IgD-negative memory B cell (primary cell): Measurements from ENCODE around the gene ADARB2. TPM values are rescaled to one million over a fixed set of nuclear protein-coding genes. Genes with fewer than 3 reads are reported as not detected.

ENCODE experiments used
- H3K27ac Mint-ChIP-seq, 3 donors: one replicate each; pipeline ENCODE4 v1.8.0; 2020 to 2022; ENCODE audit warnings: mild to moderate bottlenecking in 3 of 3, mixed read lengths in 3 of 3, moderate library complexity in 1 of 3
- H3K27me3 Mint-ChIP-seq: one replicate; pipeline ENCODE4 v1.8.0; 2021; ENCODE audit warnings: mixed read lengths
- H3K36me3 Mint-ChIP-seq: one replicate; pipeline ENCODE4 v1.8.0; 2020; ENCODE audit warnings: mild to moderate bottlenecking, mixed read lengths
- H3K4me1 Mint-ChIP-seq, 3 donors: one replicate each; pipeline ENCODE4 v1.8.0; 2020 to 2022; ENCODE audit warnings: mixed read lengths in 3 of 3, mild to moderate bottlenecking in 1 of 3
- H3K4me3 Mint-ChIP-seq, 4 donors: one replicate each; pipeline ENCODE4 v1.8.0; 2020 to 2022; ENCODE audit warnings: mild to moderate bottlenecking in 4 of 4, mixed read lengths in 4 of 4, moderate library complexity in 3 of 4
- H3K9me3 Mint-ChIP-seq, 3 donors: one replicate each; pipeline ENCODE4 v1.8.0; 2020 to 2021; ENCODE audit warnings: mixed read lengths in 3 of 3, mild to moderate bottlenecking in 1 of 3
- polyA plus RNA-seq: library from polyadenylated mRNA; unstranded; fragments of 300-500 nt; fragmentation: Illumina TruSeq; gene quantifications from one replicate; pipeline ENCODE4 v1.2.3, GENCODE V29; 2021

Gene ADARB2
- polyA plus RNA-seq, 1 donor from 2014 or later: not detected

DNA sequence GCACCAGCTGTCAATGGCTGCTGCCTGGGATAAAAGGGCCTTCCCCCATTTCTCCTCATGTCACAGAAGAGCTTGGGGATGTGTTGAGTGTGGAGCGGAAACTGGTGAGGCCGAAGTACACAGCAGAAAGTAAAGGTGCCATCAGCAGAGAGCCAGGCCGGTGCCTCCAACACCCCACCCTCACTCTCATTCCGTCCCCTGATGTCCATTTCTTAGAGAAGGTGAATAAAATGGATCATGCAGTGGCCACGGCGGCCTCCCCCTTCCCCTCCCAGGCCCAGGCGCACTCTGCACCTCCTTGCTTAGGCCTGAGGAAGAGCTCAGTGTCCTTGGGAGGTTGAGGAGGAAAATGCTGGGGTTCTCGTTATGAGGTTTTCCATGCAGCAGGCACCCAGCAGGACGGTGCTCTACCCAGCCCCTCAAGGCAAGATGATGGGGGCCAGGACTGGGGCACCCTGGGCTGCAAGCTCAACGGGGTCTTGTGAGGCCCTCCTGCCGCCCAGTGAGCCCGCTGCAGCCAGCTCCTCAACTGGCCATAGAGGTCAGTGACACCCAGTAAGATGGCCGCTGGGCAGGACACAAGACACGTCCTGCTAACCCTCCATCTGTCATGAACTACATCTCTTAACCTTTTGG lies 163.9 kb downstream of the ADARB2 start:
- Mint-ChIP-seq H3K9me3 (peaks cover 0 to 2% (median 0%) of the 10 kb centered on the region in 3 donors), H3K27me3 (peaks cover 13% of the 10 kb centered on the region), H3K36me3 (peaks cover 1% of the 10 kb centered on the region), H3K4me3 (peak overlapping the region in 1 of 4 donors; percentile 49), H3K4me1 (peaks cover 10 to 20% (median 17%) of the 10 kb centered on the region in 3 donors), H3K27ac (no peak overlapping the region)

DNA sequence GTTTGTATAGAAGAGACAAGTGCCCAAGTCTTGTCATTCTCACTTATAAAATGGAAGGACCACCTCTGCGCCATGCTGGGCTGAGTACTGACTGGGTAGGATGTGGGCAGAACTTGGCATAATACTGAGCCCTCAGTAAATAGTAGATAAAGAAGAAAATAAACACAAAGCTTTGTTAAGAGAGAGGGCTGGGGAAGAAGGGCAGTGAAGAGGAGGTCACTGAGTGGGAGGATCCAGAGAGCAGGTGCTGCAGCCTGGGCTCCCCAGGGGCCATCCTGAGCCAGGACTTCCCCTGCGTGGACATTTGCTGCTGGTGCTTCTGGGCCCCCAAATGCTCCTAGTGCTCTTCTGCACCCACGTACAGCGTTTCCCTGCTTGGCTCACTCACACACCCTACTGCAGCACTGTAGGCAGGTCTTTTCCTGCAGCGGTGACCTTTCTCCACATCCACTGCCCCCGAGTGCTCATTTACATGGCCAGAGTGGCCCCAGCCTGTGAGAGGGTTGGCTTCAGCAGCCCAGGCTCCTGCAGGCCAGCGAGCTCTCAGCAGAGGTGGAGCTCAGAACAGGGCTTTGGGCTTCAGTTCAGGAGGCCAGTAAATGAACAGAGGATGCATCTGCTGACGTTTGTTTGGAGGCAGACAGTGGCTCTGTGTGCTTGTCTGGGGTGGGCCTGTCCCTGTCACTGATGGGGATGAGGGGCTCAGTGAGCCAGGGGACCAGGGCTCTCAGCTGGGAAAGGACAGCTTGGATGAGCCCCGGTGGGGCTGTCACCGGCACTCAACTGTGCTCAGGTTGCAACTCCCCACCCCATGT lies 164.6 kb downstream of the ADARB2 start:
- Mint-ChIP-seq H3K4me1 (peaks cover 9 to 17% (median 14%) of the 10 kb centered on the region in 3 donors), H3K9me3 (peaks cover 0 to 2% (median 0%) of the 10 kb centered on the region in 3 donors), H3K36me3 (peaks cover 1% of the 10 kb centered on the region), H3K27ac (peak overlapping the region in 1 of 3 donors; percentile 18), H3K4me3 (peak overlapping the region in 1 of 4 donors; percentile 49), H3K27me3 (peaks cover 14% of the 10 kb centered on the region)

DNA sequence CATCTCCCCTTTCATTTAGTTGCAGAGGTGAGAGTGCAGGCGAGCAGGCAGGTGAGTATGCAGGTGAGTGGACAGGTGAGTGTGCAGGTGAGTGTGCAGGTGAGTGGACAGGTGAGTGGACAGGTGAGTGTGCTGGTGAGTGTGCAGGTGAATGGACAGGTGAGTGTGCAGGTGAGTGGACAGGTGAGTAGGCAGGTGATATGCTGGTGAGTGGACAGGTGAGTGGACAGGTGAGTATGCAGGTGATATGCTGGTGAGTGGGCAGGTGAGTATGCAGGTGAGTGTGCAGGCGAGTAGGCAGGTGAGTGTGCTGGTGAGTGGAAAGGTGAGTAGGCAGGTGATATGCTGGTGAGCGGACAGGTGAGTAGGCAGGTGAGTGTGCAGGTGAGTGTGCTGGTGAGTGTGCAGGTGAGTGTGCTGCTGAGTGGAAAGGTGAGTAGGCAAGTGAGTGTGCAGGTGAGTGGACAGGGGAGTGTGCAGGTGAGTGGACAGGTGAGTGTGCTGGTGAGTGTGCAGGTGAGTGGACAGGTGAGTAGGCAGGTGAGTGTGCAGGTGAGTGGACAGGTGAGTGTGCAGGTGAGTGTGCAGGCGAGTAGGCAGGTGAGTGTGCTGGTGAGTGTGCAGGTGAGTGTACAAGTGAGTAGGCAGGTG lies 165.6 kb downstream of the ADARB2 start:
- H3K27me3 Mint-ChIP-seq: peaks cover 17% of the 10 kb centered on the region
- H3K36me3 Mint-ChIP-seq: peaks cover 1% of the 10 kb centered on the region
- H3K27ac Mint-ChIP-seq: no peak overlapping the region
- H3K4me3 Mint-ChIP-seq: no peak overlapping the region
- peaks cover 0 to 2% (median 0%) of the 10 kb centered on the region in 3 donors for H3K9me3 Mint-ChIP-seq
- peaks cover 5 to 10% (median 7%) of the 10 kb centered on the region in 3 donors for H3K4me1 Mint-ChIP-seq

DNA sequence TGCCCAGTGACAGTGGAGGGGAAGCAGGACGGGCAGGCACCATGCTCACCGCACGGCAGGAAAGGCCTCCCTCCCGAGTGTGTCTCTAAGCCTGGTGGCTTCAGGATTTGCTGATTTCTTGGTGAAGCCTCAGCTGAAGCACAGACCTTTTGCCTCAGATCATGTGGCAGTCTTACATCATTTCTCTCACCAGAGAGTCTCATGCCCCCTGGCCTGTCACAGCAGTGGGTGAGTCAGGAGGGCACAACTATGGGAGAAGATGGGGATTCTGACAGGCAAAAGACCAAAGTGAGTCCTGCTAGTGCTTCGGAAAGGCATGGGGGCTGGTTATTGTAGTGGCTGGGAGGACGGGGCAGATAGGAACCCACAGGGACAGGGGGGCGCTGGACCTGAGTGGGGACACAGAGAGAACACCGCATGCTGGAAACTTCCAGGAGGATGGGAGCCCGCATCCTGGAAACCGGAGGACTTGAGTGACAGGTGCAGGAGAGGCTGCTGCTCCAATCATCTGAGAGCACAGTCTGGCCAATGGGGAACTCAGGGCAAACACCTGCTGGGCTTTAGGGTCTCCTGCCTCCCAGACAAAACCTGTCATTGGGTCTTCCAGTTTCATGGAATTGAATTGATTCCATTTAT lies 166.8 kb downstream of the ADARB2 start:
- peaks cover 1% of the 10 kb centered on the region for H3K36me3 Mint-ChIP-seq
- peaks cover 0 to 2% (median 0%) of the 10 kb centered on the region in 3 donors for H3K9me3 Mint-ChIP-seq
- peaks cover 15% of the 10 kb centered on the region for H3K27me3 Mint-ChIP-seq
- no peak overlapping the region for H3K4me3 Mint-ChIP-seq
- no peak overlapping the region for H3K27ac Mint-ChIP-seq
- peaks cover 3 to 6% (median 5%) of the 10 kb centered on the region in 3 donors for H3K4me1 Mint-ChIP-seq

DNA sequence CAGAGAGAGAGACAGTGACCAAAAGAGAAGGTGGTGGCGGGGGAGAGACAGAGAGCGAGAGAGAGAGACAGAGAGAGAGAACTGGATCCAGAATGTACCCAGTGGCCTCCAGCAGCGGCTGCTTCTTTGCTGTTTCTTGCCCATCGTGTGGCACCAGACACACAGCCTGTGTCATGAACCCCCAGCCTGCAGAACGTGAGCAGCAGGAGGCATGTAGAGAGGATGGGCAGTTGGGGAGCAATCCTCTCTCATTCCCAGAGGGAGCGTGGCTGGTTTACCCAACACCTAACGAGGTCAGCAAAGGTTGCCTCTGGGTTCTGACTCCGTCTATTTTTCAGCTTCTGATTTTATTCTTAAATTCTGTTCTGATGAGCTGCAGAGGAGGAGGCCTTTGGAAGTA lies 168.1 kb downstream of the ADARB2 start:
- Mint-ChIP-seq H3K27ac (no peak overlapping the region), H3K27me3 (peaks cover 19% of the 10 kb centered on the region), H3K36me3 (peaks cover 1% of the 10 kb centered on the region), H3K9me3 (peaks cover 0 to 2% (median 0%) of the 10 kb centered on the region in 3 donors), H3K4me3 (no peak overlapping the region), H3K4me1 (peaks cover 0 to 5% (median 2%) of the 10 kb centered on the region in 3 donors)

DNA sequence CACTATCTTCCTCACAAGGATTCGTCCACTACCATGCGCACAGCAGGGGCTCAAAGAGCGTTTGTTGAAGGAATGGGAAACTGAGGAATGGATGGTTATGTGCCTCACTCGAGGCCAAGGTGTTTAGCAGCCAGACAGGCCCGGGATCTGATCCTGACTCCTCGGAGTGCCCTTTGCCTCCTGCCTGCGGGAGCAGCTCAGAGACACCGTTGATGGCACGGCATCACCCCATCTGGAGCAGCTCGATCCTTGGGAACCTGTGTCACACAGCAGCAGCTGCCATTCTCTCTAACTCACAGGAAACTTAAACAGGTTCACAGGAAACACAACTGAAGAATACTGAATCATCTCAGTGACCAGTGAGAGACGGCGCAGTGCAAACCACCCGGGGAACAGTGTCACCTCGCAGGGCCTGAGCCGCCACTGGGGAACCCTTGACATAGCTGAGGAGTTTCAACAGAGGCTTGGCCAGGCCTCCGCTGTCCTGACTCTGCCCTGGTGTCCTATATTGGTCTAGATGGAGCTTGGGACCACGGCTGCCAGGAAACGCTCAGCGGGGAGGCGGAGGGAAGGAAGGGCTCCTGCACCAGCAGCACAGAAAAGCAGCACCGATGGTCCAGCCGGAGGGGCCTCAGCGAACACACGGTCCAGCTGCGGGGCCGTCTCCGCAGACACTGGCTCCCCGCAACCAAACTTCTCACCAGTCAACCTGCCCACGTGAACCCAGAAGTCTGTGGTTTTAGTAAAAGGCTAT lies 169.4 kb downstream of the ADARB2 start:
- Mint-ChIP-seq H3K27me3 (peaks cover 19% of the 10 kb centered on the region), H3K36me3 (peaks cover 1% of the 10 kb centered on the region), H3K4me1 (peaks cover 0 to 5% (median 4%) of the 10 kb centered on the region in 3 donors), H3K4me3 (no peak overlapping the region), H3K9me3 (peaks cover 0 to 2% (median 0%) of the 10 kb centered on the region in 3 donors), H3K27ac (peak overlapping the region in 1 of 3 donors; percentile 81)

DNA sequence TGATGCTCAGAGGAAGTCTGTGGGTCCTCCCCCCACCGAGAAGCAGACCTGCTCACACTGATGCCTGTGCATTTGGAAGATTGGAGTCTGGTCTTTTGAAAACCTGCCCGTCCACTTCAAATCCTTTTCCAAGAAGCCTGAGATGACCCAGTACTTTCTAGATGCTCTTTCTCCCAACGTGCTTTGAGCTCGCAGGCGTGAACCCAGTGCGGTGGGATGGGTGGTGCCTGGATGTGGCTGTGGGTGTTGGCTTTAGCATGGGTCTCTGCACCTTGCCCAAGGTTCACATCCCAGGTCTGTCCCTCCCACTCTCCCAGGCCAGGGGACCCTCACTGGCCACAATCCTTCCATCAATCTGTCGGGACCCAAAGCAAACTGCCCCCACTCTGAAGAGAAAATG lies 170.2 kb downstream of the ADARB2 start:
- Mint-ChIP-seq H3K27ac (no peak overlapping the region), H3K36me3 (peaks cover 1% of the 10 kb centered on the region), H3K4me3 (no peak overlapping the region), H3K4me1 (peaks cover 0 to 7% (median 3%) of the 10 kb centered on the region in 3 donors), H3K9me3 (peaks cover 0 to 2% (median 0%) of the 10 kb centered on the region in 3 donors), H3K27me3 (peaks cover 16% of the 10 kb centered on the region)

DNA sequence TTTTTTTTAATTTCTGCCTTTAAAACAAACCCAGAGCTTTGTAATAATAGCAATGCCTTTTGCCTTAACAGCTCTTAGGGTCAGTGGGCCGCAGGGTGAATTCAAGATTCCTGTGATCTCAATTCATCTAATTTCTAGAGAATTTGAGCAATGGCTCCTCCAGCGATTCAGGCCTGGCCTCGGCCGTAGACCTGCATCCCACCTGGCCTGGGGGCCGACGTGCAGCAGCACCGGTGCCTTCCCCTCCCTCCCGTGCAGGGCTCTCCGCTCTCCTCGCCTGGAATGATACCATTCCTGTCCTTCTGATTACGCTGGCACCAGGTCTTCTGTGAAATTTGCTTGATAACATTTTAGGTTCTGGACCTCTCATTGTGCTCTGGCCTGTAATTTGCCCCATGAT lies 172.5 kb downstream of the ADARB2 start:
- no peak overlapping the region for H3K27ac Mint-ChIP-seq
- no peaks in the 10 kb centered on the region for H3K36me3 Mint-ChIP-seq
- peaks cover 6 to 8% (median 7%) of the 10 kb centered on the region in 3 donors for H3K4me1 Mint-ChIP-seq
- peaks cover 16% of the 10 kb centered on the region for H3K27me3 Mint-ChIP-seq
- no peak overlapping the region for H3K4me3 Mint-ChIP-seq
- no peaks in the 10 kb centered on the region for H3K9me3 Mint-ChIP-seq

DNA sequence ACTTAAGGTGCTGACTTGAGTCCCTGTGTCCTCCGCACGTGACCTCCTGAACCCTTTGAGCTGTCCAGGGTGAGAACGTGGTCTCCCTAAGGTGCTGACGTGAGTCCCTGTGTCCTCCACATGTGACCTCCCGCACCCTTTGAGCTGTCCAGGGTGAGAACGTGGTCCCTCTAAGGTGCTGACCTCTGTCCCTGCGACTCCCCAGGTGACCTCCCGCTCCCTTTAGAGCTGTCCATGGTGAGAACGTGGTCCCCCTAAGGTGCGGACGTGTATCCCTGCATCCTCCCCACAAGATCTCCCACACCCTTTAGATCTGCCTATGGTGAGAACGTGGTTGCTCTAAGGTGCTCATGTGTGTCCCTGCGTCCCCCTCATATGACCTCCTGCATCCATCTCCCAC lies 174.3 kb downstream of the ADARB2 start:
- Mint-ChIP-seq H3K27ac (no peak overlapping the region), H3K4me3 (no peak overlapping the region), H3K27me3 (peaks cover 16% of the 10 kb centered on the region), H3K36me3 (peaks cover 2% of the 10 kb centered on the region), H3K9me3 (no peaks in the 10 kb centered on the region), H3K4me1 (peaks cover 6 to 11% (median 7%) of the 10 kb centered on the region in 3 donors)

DNA sequence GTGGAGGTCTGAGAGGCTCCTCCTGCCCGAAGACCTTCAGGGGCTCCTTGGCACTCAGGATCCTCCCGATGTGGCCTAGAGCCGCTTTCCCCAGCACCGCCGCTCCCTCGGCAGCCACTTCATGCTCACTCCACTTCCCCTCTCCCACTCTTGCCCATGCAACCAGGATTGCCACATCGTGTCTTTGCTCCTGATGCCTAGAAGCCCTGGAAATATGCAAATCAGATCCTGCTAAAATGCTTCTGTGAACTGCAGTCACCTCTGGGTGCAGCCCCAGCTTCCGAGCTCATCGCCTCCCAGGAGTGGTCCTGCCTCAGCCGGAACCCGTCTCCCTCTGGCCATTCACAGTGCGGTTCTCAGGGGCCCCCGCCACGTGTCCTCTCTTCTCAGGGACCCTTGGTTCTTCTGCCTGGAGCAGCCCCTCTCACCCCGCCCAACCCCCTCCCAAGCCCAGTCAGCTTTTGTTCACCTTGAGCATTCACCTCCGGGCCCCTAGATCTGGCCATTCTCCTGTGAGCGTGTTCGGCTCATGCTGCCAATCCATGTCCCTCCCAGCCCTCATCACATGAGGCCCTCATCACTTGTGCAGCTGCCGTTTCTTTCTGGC lies 175.5 kb downstream of the ADARB2 start:
- Mint-ChIP-seq H3K27ac (peak overlapping the region in 1 of 3 donors; percentile 76), H3K4me3 (peak overlapping the region in 1 of 4 donors; percentile 65), H3K9me3 (peaks cover 0 to 2% (median 0%) of the 10 kb centered on the region in 3 donors), H3K27me3 (peaks cover 19% of the 10 kb centered on the region), H3K4me1 (peaks cover 6 to 11% (median 7%) of the 10 kb centered on the region in 3 donors), H3K36me3 (peaks cover 2% of the 10 kb centered on the region)

DNA sequence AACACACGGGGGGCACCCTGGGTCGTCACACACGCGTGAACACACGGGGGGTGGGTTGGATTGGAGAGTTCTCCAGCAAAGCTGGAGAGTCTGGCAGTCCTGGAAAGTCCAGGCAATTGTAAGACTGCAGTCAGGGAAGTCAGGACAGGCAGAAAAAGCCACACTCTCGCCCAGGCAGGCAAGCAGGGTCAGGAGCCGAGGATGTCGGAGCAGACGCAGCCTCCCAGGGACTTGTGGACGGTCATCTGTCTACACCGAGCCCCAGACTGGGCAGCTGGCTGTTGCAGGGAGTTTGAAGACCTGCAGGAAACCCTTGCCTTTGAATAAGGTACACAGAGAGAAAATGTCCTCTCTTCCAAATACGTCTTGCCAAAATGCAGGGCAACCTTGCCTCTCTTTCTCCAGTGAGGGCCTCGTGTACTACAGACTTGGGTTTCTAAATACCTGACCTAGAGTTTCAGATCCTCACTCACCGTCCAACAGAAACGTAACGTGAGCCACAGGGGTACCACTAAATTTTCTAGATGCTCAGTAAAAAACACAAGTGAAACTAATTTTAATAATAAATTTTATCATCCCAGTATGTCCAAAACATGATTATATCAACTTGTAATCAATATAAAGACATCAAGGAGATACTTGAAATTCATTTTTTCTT lies 176.7 kb downstream of the ADARB2 start:
- Mint-ChIP-seq H3K4me1 (peaks cover 3 to 11% (median 7%) of the 10 kb centered on the region in 3 donors), H3K36me3 (peaks cover 2% of the 10 kb centered on the region), H3K27ac (no peak overlapping the region), H3K27me3 (peaks cover 19% of the 10 kb centered on the region), H3K9me3 (peaks cover 0 to 2% (median 0%) of the 10 kb centered on the region in 3 donors), H3K4me3 (no peak overlapping the region)

DNA sequence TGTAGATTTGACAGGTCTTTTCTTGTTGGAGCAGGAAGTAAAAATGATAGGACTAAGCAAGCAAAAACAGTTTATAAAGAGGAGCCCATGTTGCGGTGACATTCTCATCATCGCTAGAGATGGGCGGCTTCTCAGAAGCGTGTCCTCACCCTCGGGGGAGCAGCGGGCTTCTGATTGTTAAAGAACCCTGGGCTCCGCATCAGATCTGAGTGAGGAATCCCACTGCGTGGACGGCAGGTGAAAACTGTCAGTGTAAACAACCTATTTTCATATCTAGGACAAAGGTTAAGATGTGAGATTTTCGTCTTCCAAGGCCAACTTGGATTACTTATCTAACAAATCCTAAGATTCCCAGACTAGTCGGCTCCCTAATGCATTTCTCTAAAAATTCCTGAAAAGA lies 177.6 kb downstream of the ADARB2 start:
- H3K4me1 Mint-ChIP-seq: peaks cover 3 to 11% (median 7%) of the 10 kb centered on the region in 3 donors
- H3K9me3 Mint-ChIP-seq: peaks cover 0 to 2% (median 0%) of the 10 kb centered on the region in 3 donors
- no peak overlapping the region for H3K4me3 Mint-ChIP-seq
- peaks cover 16% of the 10 kb centered on the region for H3K27me3 Mint-ChIP-seq
- H3K36me3 Mint-ChIP-seq: peaks cover 2% of the 10 kb centered on the region
- H3K27ac Mint-ChIP-seq: no peak overlapping the region

DNA sequence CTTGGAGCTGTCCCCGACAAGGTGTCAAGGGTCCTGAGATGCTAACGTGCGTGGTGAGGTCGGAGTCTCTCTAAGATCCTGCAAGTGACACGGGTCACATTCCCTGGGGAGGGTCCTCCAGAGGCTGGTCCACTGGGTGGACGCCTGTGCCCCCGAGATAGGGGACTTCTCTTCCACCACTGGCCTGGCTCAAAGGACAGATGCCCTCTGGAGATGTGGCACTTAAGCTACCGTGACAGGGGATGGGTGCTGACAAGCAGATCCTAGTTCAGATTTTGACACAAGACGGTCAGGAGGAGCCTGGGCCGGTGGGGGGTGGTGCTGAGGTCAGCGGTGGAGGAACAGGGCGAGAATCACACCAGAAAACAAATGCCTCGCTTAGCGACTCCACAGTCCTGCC lies 178.0 kb downstream of the ADARB2 start:
- no peak overlapping the region for H3K4me3 Mint-ChIP-seq
- H3K4me1 Mint-ChIP-seq: peaks cover 3 to 11% (median 7%) of the 10 kb centered on the region in 3 donors
- H3K9me3 Mint-ChIP-seq: peaks cover 0 to 2% (median 0%) of the 10 kb centered on the region in 3 donors
- H3K36me3 Mint-ChIP-seq: peaks cover 2% of the 10 kb centered on the region
- peaks cover 16% of the 10 kb centered on the region for H3K27me3 Mint-ChIP-seq
- no peak overlapping the region for H3K27ac Mint-ChIP-seq
